Omental fat pad (tissue), 4 donors: ENCODE measurements around the gene IPO13. TPM values are rescaled to one million over a fixed set of nuclear protein-coding genes. Genes with fewer than 3 reads are reported as not detected.
A peak's percentile ranks its signal among the peaks of the same experiment; 100 is the strongest.

Source experiments
- ATAC-seq: fragments of 150-250 bp; one replicate; pipeline ENCODE4 v1.9.1; 2016; ENCODE audit warnings: mild to moderate bottlenecking, moderate library complexity; ENCODE audit not compliant: low FRiP score
- DNase-seq: peaks from one replicate; pipeline ENCODE4 v3.0.0-alpha.2; 2019; ENCODE audit warnings: low spot score
- total RNA-seq, 4 donors: library from RNA; depleted of rRNA; stranded (reverse); fragments of >200 nt; gene quantifications; one replicate each; pipeline ENCODE4 v1.1.0, GENCODE V29; 2016
- TF ChIP-seq, protein P1 (sequence below), 3 donors: fragments of 450-650 bp; IDR thresholded peaks; one replicate each; pipeline ENCODE4 v1.5.1; 2016 to 2017; ENCODE audit warnings: antibody characterized with exemption in 3 of 3, mild to moderate bottlenecking in 3 of 3, moderate library complexity in 2 of 3

Gene IPO13, protein sequence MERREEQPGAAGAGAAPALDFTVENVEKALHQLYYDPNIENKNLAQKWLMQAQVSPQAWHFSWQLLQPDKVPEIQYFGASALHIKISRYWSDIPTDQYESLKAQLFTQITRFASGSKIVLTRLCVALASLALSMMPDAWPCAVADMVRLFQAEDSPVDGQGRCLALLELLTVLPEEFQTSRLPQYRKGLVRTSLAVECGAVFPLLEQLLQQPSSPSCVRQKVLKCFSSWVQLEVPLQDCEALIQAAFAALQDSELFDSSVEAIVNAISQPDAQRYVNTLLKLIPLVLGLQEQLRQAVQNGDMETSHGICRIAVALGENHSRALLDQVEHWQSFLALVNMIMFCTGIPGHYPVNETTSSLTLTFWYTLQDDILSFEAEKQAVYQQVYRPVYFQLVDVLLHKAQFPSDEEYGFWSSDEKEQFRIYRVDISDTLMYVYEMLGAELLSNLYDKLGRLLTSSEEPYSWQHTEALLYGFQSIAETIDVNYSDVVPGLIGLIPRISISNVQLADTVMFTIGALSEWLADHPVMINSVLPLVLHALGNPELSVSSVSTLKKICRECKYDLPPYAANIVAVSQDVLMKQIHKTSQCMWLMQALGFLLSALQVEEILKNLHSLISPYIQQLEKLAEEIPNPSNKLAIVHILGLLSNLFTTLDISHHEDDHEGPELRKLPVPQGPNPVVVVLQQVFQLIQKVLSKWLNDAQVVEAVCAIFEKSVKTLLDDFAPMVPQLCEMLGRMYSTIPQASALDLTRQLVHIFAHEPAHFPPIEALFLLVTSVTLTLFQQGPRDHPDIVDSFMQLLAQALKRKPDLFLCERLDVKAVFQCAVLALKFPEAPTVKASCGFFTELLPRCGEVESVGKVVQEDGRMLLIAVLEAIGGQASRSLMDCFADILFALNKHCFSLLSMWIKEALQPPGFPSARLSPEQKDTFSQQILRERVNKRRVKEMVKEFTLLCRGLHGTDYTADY
- total RNA-seq = 10 to 100 TPM; 18.7 to 23.2 (median 21.1) TPM

DNA sequence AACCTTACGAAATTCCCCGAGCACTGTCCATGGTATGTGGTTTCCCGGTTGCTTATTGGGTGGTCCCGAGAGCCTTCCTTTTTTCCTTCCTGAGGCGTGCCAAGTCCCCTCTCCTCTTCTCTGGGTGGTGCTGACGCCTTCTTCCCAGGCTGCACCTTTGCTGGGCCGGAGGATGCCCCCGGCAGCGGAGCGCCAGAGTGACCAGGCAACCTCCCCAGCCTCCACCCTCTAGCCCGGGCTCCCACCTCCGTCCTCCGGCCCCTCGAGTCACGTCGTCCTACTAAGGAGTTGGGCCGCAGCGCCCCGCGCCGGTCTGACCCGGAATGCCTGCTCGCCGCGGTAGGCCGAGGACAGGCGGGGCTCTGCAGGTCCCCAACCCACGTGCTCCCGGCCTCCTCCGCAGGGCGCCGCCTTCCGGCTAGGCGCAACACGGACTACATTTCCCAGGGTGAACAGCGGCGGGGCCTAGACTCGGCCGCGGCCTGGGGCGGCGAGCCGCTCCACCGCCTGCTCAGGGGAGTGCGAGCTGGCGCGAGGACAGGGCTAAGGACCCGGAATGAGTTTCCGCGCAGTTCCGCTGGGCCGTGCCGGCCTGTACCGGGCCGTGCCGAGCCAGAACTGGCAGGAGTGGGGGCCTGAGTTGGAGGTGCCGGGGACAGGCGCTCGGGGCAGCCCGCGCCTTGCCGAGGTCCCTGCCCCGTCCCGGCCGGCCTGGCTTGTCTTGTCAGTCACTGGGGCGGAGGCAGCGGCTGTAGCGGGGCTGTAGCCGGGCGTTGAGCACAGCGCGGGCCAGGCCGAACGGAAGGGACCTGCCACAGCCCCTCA, at the start of gene IPO13:
IPO13 (plus strand) TSS at position 715 of the 825 bp plus-strand sequence. CDS start 651 bp downstream, outside the sequence.
- ATAC-seq = peak; percentile 99
- TF ChIP-seq, protein P1, sequence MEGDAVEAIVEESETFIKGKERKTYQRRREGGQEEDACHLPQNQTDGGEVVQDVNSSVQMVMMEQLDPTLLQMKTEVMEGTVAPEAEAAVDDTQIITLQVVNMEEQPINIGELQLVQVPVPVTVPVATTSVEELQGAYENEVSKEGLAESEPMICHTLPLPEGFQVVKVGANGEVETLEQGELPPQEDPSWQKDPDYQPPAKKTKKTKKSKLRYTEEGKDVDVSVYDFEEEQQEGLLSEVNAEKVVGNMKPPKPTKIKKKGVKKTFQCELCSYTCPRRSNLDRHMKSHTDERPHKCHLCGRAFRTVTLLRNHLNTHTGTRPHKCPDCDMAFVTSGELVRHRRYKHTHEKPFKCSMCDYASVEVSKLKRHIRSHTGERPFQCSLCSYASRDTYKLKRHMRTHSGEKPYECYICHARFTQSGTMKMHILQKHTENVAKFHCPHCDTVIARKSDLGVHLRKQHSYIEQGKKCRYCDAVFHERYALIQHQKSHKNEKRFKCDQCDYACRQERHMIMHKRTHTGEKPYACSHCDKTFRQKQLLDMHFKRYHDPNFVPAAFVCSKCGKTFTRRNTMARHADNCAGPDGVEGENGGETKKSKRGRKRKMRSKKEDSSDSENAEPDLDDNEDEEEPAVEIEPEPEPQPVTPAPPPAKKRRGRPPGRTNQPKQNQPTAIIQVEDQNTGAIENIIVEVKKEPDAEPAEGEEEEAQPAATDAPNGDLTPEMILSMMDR (IDR thresholded peaks at IDR 0.05) = peak in 2 of 3 donors; percentile 36 to 77
- DNase-seq = peak; percentile 77

DNA sequence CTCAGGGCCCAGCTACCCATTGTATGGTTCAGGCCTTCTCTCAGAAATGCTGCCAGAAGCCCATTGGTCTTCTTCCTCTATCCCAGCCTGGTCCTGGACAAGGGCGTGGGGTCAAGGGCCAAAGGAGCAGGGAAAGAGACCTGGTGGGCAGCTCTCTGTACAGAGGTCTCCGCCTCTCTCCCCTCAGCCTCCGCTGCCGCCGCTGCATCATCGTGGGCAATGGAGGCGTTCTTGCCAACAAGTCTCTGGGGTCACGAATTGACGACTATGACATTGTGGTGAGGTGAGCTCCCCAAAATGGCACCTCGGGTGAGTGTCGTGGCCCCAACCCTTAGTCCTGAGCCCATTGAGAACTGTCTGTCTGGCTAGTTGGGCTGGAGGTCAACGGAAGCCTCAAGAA, 47.8 kb upstream of the IPO13 start:
- TF ChIP-seq, protein P1 (IDR thresholded peaks at IDR 0.05) = no peak

DNA sequence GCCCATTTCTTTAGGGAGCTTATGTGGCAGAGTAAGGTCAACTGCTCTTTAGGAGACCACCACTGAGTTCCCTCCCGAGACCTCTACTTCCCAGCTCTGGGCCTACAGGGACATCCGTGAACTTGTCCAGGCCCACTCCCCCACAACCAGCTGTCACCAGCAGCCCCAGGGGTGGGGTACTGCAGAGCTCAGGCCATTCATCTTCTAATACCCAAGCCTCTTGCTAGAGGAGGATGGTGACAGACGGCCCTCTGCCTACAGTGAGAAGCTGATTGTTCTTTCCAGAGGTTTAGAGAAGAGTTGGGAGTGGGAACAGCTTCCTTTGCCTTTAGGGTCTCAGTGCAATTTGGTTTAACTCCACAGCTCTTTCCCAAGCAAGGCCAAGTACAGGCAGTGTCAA, 46.4 kb upstream of the IPO13 start:
- TF ChIP-seq, protein P1 (IDR thresholded peaks at IDR 0.05) = no peak
- no peak for ATAC-seq
- DNase-seq = no peak

More for the DNA sequence above, 47.8 kb upstream of the IPO13 start:
- ATAC-seq = no peak
- no peak for DNase-seq

DNA sequence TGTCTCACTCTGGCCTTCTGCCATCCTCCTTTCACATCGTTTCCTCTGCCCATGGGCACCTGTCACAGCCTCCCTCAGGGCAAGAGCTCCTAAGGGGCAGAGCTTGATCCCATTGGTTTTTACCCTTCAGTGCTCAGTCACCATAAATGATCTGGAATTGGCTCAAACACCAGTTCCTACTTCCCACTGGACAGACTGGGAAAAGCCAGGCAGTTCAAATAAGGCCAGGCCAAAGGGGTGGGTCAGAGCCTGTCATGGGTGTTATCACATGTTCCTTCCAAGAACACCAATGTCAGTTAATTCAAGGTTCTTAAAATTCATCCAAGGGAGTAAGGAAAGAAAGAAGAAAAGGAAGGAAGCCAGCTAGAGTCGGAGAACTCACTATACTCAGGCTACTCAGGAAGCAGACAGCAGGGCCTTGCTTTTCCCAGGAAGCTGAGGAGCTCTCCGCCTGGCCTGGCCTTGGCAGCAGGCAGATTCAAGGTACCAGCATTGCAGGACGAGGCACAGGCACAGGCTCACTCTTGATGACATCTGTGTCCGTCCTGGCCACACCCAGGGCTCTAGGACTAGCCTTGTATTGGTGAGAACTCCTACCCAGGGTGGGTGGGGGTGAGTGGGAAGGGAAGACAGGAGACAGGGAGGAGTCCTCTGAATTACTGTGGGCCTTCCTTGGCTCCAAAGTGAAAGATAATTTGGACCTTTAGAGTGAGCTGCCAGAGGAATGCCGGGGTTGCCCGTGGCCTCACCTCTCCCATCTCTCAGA, 45.4 kb upstream of the IPO13 start:
- TF ChIP-seq, protein P1 (IDR thresholded peaks at IDR 0.05) = no peak
- DNase-seq (no peak), ATAC-seq (no peak)

DNA sequence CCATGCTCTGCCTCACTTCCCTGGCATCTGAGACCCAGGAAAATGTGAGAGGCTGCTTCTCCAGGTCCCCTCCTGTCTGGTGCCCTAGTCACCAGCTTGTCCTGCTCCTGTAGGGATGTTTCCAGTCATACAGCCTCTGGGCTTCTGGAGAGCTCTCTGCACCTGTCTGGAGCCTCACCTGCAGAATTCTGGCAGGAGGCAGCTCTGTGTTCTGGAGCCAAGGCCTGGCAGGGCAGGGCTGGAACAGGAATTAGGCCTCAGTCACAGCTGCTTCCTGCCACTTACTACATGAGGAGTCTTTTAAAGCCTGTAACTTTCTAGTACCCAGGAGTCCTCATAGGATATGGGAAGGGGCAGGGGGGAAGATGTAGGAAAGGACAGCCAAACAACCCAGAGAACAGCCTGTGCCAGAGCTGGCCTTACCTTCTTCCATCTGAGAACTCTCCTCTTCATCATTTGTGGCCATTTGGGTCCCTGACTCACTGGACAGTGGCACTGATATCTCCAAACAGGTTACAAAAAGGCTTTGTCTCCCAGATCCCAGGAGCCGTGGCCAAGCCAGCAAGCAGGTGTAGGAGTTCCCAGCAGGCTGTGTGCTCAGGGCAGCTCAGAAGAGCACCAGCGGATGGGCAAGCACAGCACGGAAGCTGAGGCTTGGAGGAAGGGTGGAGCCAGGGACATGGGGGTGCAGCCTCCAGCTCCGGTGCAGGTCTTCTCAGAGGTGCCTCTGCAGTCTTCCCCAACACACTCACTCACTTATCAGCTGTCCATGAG, 44.5 kb upstream of the IPO13 start:
- TF ChIP-seq, protein P1 (IDR thresholded peaks at IDR 0.05) = no peak
- DNase-seq = no peak
- no peak for ATAC-seq
